ENCODE results near the gene CEP104. TPM values are rescaled to one million over a fixed set of nuclear protein-coding genes. Genes with fewer than 3 reads are reported as not detected.

Gene CEP104
- total RNA-seq, 1 experiment from 2014 or later: 50.8 TPM

GRCh38 chr1:3898994-3899753, 42.2 kb upstream of the CEP104 start:
- DNase-seq (ENCODE audit: low spot score): no peak
- peaks cover 10% of the 10 kb centered on the region for H3K9me3 ChIP-seq (ENCODE audit: low read depth, low read length, poor library complexity, severe bottlenecking)
- H3K4me3 ChIP-seq (ENCODE audit: low read depth, low read length, poor library complexity, severe bottlenecking): peak overlapping the region; percentile 99
- ChIA-PET POLR2A (ENCODE audit: low non-redundant PET) (no interaction called here), CTCF (interaction anchor here (0.5 kb wide), 1 partner anchor 34 kb away, joined by 5 read pairs; no protein-coding TSS in a partner anchor)
- intact Hi-C loops (cut with micrococcal nuclease; ENCODE audit: unreplicated experiment): no loop called here
- peaks cover 12% of the 10 kb centered on the region for H3K4me1 ChIP-seq (ENCODE audit: insufficient read depth, low read length, poor library complexity, severe bottlenecking)
- TF ChIP-seq EZH2 (IDR thresholded peaks at IDR 0.05; ENCODE audit: borderline replicate concordance, low read depth, low read length, poor library complexity, severe bottlenecking): no peak
- no peak for TF ChIP-seq CTCF (conservative IDR thresholded peaks at IDR 0.05; ENCODE audit: low read depth, low read length)
- peak overlapping the region; percentile 97 for H3K27ac ChIP-seq (ENCODE audit: low read depth, low read length, poor library complexity, severe bottlenecking)
- peaks cover 11% of the 10 kb centered on the region for H3K36me3 ChIP-seq (ENCODE audit: insufficient read depth, low read length, poor library complexity, severe bottlenecking)
- BruUV-seq (replicated peaks): no TSS peak
- no peaks in the 10 kb centered on the region for H3K27me3 ChIP-seq (replicated peaks; ENCODE audit: insufficient read depth, low read depth, low read length, poor library complexity)

- no TSS peak for BruUV-seq (replicated peaks)
- H3K4me3 ChIP-seq (ENCODE audit: low read depth, low read length, poor library complexity, severe bottlenecking): no peak overlapping the region
- no peaks in the 10 kb centered on the region for H3K27me3 ChIP-seq (replicated peaks; ENCODE audit: insufficient read depth, low read depth, low read length, poor library complexity)
- H3K36me3 ChIP-seq (ENCODE audit: insufficient read depth, low read length, poor library complexity, severe bottlenecking): peaks cover 11% of the 10 kb centered on the region
- intact Hi-C loops (cut with micrococcal nuclease; ENCODE audit: unreplicated experiment): no loop called here
- no peak for TF ChIP-seq CTCF (conservative IDR thresholded peaks at IDR 0.05; ENCODE audit: low read depth, low read length)
- no peak for TF ChIP-seq EZH2 (IDR thresholded peaks at IDR 0.05; ENCODE audit: borderline replicate concordance, low read depth, low read length, poor library complexity, severe bottlenecking)
- ChIA-PET CTCF (no interaction called here), POLR2A (ENCODE audit: low non-redundant PET) (no interaction called here)
- no peak for DNase-seq (ENCODE audit: low spot score)
- peaks cover 10% of the 10 kb centered on the region for H3K9me3 ChIP-seq (ENCODE audit: low read depth, low read length, poor library complexity, severe bottlenecking)
- peaks cover 8% of the 10 kb centered on the region for H3K4me1 ChIP-seq (ENCODE audit: insufficient read depth, low read length, poor library complexity, severe bottlenecking)
- H3K27ac ChIP-seq (ENCODE audit: low read depth, low read length, poor library complexity, severe bottlenecking): no peak overlapping the region
These were observed 41.4 kb upstream of the CEP104 start for GRCh38 chr1:3898475-3898735.

GRCh38 chr1:3896396-3897000, 39.5 kb upstream of the CEP104 start:
- CTCF ChIA-PET: no interaction called here
- TF ChIP-seq EZH2 (IDR thresholded peaks at IDR 0.05; ENCODE audit: borderline replicate concordance, low read depth, low read length, poor library complexity, severe bottlenecking) (no peak), CTCF (conservative IDR thresholded peaks at IDR 0.05; ENCODE audit: low read depth, low read length) (no peak)
- H3K27me3 ChIP-seq (replicated peaks; ENCODE audit: insufficient read depth, low read depth, low read length, poor library complexity): no peaks in the 10 kb centered on the region
- no peak for DNase-seq (ENCODE audit: low spot score)
- H3K9me3 ChIP-seq (ENCODE audit: low read depth, low read length, poor library complexity, severe bottlenecking): peaks cover 10% of the 10 kb centered on the region
- no TSS peak for BruUV-seq (replicated peaks)
- POLR2A ChIA-PET (ENCODE audit: low non-redundant PET): no interaction called here
- peaks cover 16% of the 10 kb centered on the region for H3K36me3 ChIP-seq (ENCODE audit: insufficient read depth, low read length, poor library complexity, severe bottlenecking)
- intact Hi-C loops (cut with micrococcal nuclease; ENCODE audit: unreplicated experiment): no loop called here
- H3K27ac ChIP-seq (ENCODE audit: low read depth, low read length, poor library complexity, severe bottlenecking): no peak overlapping the region
- no peak overlapping the region for H3K4me3 ChIP-seq (ENCODE audit: low read depth, low read length, poor library complexity, severe bottlenecking)
- no peaks in the 10 kb centered on the region for H3K4me1 ChIP-seq (ENCODE audit: insufficient read depth, low read length, poor library complexity, severe bottlenecking)
